KMS-11 (cell line): ENCODE results near the gene SLC8A1.

Source experiments
- H2AFZ ChIP-seq: fragments of 200-600 bp; sonication (generic); 2 replicates; pipeline ENCODE4 v1.6.1; 2016; ENCODE audit warnings: antibody characterized with exemption, mixed run types, low read depth
- H3K27ac ChIP-seq: fragments of 200-600 bp; sonication (generic); 2 replicates; pipeline ENCODE4 v1.6.1; 2016; ENCODE audit warnings: mild to moderate bottlenecking, mixed run types
- H3K27me3 ChIP-seq: fragments of 200-600 bp; sonication (generic); 2 replicates; pipeline ENCODE4 v1.6.1; 2017; ENCODE audit warnings: mild to moderate bottlenecking, low read depth, mixed run types, moderate library complexity; ENCODE audit not compliant: insufficient read depth
- H3K36me3 ChIP-seq: fragments of 200-600 bp; sonication (generic); 2 replicates; pipeline ENCODE4 v1.6.1; 2017; ENCODE audit warnings: mild to moderate bottlenecking, mixed run types; ENCODE audit not compliant: insufficient read depth
- H3K4me1 ChIP-seq: fragments of 200-600 bp; sonication (generic); 2 replicates; pipeline ENCODE4 v1.6.1; 2016; ENCODE audit warnings: mild to moderate bottlenecking, low read depth, mixed run types; ENCODE audit not compliant: poor library complexity, severe bottlenecking
- H3K4me2 ChIP-seq: fragments of 200-600 bp; sonication (generic); 2 replicates; pipeline ENCODE4 v1.7.0; 2016; ENCODE audit warnings: mild to moderate bottlenecking, mixed run types
- H3K4me3 ChIP-seq: fragments of 200-600 bp; sonication (generic); IDR thresholded peaks from 2 replicates; pipeline ENCODE4 v1.6.1; 2017; ENCODE audit warnings: low read depth, low read length, mixed read lengths; ENCODE audit not compliant: insufficient read depth
- H3K79me2 ChIP-seq: fragments of 200-600 bp; sonication (generic); 2 replicates; pipeline ENCODE4 v1.6.1; 2016; ENCODE audit warnings: low read depth, mixed run types; ENCODE audit not compliant: insufficient read depth
- H3K9ac ChIP-seq: fragments of 200-600 bp; sonication (generic); 2 replicates; pipeline ENCODE4 v1.6.1; 2016; ENCODE audit warnings: mild to moderate bottlenecking, mixed run types
- H4K20me1 ChIP-seq: fragments of 200-600 bp; sonication (generic); 2 replicates; pipeline ENCODE4 v1.6.1; 2016; ENCODE audit warnings: mild to moderate bottlenecking, mixed run types; ENCODE audit not compliant: insufficient read depth
- TF ChIP-seq, protein P1 (sequence below): fragments of 200-600 bp; sonication (generic); conservative IDR thresholded peaks from 2 replicates; pipeline ENCODE4 v1.6.1; 2017; ENCODE audit warnings: low read depth, mild to moderate bottlenecking, antibody characterized with exemption, low read length, moderate library complexity, mixed read lengths

SLC8A1 gene

DNA sequence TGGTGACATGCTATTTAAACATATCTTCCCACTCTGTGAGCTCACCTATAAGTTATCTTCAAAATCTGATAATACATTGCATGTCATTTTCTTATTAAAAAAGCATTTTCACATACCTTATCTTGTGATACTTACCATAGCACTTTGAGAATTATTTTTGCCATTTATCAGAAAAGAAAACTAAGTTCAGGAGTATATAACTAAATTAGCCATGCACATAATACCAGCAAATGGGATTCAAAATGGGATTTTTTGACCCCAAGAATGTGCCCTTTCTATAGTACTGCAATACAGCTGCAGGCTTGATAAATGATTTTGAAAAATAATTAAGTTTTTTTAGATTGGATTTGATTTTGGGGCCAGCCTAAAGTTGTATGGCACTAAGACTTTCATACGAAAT is 41.2 kb downstream of the SLC8A1 start:
- Histone ChIP-seq H3K4me3 (no peak overlapping the region), H3K27ac (no peak overlapping the region), H3K4me2 (no peak overlapping the region), H3K27me3 (no peaks in the 10 kb centered on the region), H3K9ac (no peak overlapping the region), H3K79me2 (no peaks in the 10 kb centered on the region), H4K20me1 (no peaks in the 10 kb centered on the region), H3K36me3 (no peaks in the 10 kb centered on the region), H2AFZ (no peak overlapping the region), H3K4me1 (no peaks in the 10 kb centered on the region)
- TF ChIP-seq, protein P1, sequence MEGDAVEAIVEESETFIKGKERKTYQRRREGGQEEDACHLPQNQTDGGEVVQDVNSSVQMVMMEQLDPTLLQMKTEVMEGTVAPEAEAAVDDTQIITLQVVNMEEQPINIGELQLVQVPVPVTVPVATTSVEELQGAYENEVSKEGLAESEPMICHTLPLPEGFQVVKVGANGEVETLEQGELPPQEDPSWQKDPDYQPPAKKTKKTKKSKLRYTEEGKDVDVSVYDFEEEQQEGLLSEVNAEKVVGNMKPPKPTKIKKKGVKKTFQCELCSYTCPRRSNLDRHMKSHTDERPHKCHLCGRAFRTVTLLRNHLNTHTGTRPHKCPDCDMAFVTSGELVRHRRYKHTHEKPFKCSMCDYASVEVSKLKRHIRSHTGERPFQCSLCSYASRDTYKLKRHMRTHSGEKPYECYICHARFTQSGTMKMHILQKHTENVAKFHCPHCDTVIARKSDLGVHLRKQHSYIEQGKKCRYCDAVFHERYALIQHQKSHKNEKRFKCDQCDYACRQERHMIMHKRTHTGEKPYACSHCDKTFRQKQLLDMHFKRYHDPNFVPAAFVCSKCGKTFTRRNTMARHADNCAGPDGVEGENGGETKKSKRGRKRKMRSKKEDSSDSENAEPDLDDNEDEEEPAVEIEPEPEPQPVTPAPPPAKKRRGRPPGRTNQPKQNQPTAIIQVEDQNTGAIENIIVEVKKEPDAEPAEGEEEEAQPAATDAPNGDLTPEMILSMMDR = no peak

DNA sequence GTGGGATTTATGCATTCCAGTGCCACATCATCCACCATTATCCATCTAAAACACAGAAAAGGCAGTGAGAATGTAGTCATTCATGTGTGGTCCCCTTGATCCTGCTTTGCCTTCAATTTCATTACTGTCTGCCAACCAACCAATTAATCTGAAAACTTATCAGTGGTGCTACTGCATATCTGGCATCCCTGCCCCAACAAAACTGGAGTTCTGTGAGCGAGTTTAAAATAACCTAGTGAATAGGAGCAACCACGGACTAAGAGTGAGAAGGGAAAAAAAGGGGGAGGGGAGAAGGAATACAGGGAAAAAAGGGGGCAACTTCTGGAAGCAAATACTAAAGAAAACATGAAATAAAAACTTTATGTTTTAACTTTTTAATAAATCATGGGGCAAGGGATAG is 42.2 kb downstream of the SLC8A1 start:
- no peaks in the 10 kb centered on the region for H3K27me3 ChIP-seq
- no peaks in the 10 kb centered on the region for H3K79me2 ChIP-seq
- no peak overlapping the region for H3K4me3 ChIP-seq
- no peaks in the 10 kb centered on the region for H3K36me3 ChIP-seq
- H2AFZ ChIP-seq = no peak overlapping the region
- H3K4me1 ChIP-seq = peaks cover 5% of the 10 kb centered on the region
- H3K27ac ChIP-seq = no peak overlapping the region
- no peak overlapping the region for H3K9ac ChIP-seq
- TF ChIP-seq, protein P1 = no peak
- no peaks in the 10 kb centered on the region for H4K20me1 ChIP-seq
- no peak overlapping the region for H3K4me2 ChIP-seq

DNA sequence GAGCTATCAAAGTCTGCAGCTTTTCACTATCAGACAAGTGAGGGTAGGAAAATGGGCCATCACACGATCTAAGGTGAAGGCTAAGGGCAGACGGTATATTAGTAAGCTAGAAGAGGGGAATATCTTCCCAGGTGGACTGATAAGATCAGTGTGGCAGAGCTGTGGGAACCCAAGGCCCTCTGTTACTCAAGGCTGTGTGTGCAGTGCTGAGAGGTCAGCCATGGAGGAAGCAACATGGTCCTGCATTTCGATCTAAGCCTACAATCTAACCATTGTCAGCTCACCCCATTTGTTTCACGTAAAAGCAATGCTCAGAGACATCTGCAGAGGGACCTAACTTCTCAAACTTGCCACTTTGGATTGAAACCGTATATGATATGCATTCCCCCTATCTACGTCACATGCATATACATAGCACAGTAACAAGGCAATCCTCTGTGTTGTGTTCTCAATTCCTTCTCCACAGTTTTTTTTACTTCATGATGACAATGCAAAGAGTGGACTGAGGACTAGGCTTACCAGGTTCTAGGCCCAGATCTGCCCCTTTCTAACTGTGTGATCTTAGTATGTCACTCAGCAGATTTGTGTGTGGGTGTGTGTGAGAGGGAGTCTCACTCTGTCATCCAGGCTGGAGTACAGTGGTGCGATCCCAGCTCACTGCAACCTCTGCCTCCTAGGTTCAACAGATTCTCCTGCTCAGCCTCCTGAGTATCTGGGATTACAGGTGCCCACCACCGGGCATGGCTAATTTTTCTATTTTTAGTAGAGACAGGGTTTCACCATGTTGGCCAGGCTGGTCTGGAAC is 45.2 kb downstream of the SLC8A1 start:
- Histone ChIP-seq H3K9ac (no peak overlapping the region), H3K36me3 (no peaks in the 10 kb centered on the region), H3K27ac (no peak overlapping the region), H2AFZ (no peak overlapping the region), H3K79me2 (no peaks in the 10 kb centered on the region), H3K4me1 (peaks cover 18% of the 10 kb centered on the region), H3K4me3 (no peak overlapping the region), H3K4me2 (no peak overlapping the region), H4K20me1 (no peaks in the 10 kb centered on the region), H3K27me3 (no peaks in the 10 kb centered on the region)
- TF ChIP-seq, protein P1 = no peak

DNA sequence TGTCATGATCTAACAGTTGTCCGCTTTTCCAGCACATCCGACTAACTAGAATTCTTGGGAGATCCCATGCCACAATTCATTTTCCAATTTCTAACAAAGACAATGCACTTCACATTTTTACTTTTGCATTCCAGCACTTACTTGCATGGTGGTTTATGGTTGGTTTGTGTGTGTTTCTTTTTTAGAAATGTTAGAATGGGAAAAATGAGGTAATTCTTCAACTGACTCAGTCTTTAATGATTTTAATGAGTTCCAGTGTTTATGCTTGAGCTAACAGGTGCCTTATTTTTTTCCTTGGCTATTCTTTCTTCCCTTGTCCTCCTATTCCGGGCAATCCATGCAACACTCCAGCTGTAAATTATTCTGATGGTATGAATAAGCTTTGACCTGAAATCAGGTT is 46.4 kb downstream of the SLC8A1 start:
- no peak overlapping the region for H2AFZ ChIP-seq
- no peak overlapping the region for H3K4me2 ChIP-seq
- TF ChIP-seq, protein P1 = no peak
- no peaks in the 10 kb centered on the region for H3K27me3 ChIP-seq
- H3K4me3 ChIP-seq = no peak overlapping the region
- no peaks in the 10 kb centered on the region for H3K79me2 ChIP-seq
- H3K36me3 ChIP-seq = no peaks in the 10 kb centered on the region
- no peak overlapping the region for H3K27ac ChIP-seq
- H3K4me1 ChIP-seq = peaks cover 18% of the 10 kb centered on the region
- no peaks in the 10 kb centered on the region for H4K20me1 ChIP-seq
- H3K9ac ChIP-seq = no peak overlapping the region
